ENCODE data around the gene MIS18A. TPM values are rescaled to one million over a fixed set of nuclear protein-coding genes. Genes with fewer than 3 reads are reported as not detected.
"Not testable (repeated sequence)": the region's sequence is repeated elsewhere in the genome, so short reads cannot be mapped to it uniquely, and the experiment has no call there.

The MIS18A gene
- total and polyA plus RNA-seq, 10 of the 15 experiments (the other 5 are each of a cell fraction or from before 2014, with no cell fraction given) = 6.5 to 48.9 (median 24.8) TPM

DNA sequence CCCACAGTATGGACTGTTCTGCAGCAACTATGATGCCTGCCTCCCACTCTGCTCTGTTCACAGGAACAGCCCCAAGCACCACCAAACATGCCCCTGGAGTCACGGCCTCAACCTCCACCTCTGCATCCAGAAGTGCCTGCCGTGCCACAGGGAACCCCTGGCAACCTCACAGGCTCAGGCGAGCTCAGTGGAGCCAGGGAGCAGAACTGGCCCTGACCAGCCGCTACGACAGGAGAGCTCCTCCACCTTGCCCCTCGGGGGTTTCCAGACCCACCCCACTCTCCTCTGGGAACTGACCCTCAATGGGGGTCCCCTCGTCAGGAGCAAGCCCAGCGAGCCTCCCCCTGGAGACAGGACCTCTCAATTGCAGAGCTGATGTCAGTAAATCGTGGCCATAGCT lies 32.8 kb upstream of the MIS18A start:
- ATAC-seq = no peak

GRCh38 chr21:32310976-32311375 lies 32.1 kb upstream of the MIS18A start:
- H3K4me2 ChIP-seq (ENCODE audit: control insufficient read depth, insufficient read depth); CTCF ChIA-PET; DNase-seq (ENCODE audit: low read depth, low spot score); H3K4me1 ChIP-seq (ENCODE audit: control insufficient read depth, insufficient read depth, low read length); RAD21 ChIA-PET (ENCODE audit: unreplicated experiment); in situ Hi-C loops (cut with MboI); H3K27ac ChIP-seq (ENCODE audit: control insufficient read depth, insufficient read depth); FAIRE-seq; POLR2A ChIA-PET; H3K4me3 ChIP-seq; SMC1A ChIA-PET (ENCODE audit: uncharacterized antibody, unreplicated experiment); ATAC-seq; H3K9ac ChIP-seq (ENCODE audit: control insufficient read depth, insufficient read depth, low read length); H2AFZ ChIP-seq (ENCODE audit: control insufficient read depth, low read depth, low read length); H3K79me2 ChIP-seq (ENCODE audit: control insufficient read depth, insufficient read depth, low read length); BruUV-seq (replicated peaks); H3K27me3 ChIP-seq (replicated peaks in 1 of 2; ENCODE audit: control insufficient read depth in 2 of 2, insufficient read depth in 2 of 2, low read length in 1 of 2); H3K9me3 ChIP-seq (replicated peaks; ENCODE audit: control insufficient read depth, insufficient read depth, low read length); H4K20me1 ChIP-seq (ENCODE audit: control insufficient read depth, insufficient read depth); intact Hi-C loops (cut with micrococcal nuclease; ENCODE audit: unreplicated experiment): not testable (repeated sequence)
- H3K36me3 ChIP-seq (ENCODE audit: control insufficient read depth in 2 of 2, insufficient read depth in 2 of 2, low read length in 1 of 2) = peaks cover 10 to 19% of the 10 kb centered on the region in 2 experiments; a peak in 3 of 4 replicates
- 86% methylated on average over 9 of the region's 9 CpGs for WGBS (ENCODE audit: insufficient coverage, insufficient replicate concordance, low lambda C conversion rate, missing lambda C conversion rate)

More for the DNA sequence above, 32.8 kb upstream of the MIS18A start:
- POLR2A ChIA-PET = no interaction called here
- Histone ChIP-seq H4K20me1 (ENCODE audit: control insufficient read depth, insufficient read depth) (no peaks in the 10 kb centered on the region), H3K4me1 (ENCODE audit: control insufficient read depth, insufficient read depth, low read length) (no peaks in the 10 kb centered on the region), H3K9ac (ENCODE audit: control insufficient read depth, insufficient read depth, low read length) (no peak overlapping the region), H3K4me3 (no peak overlapping the region), H3K27me3 (replicated peaks in 1 of 2; ENCODE audit: control insufficient read depth in 2 of 2, insufficient read depth in 2 of 2, low read length in 1 of 2) (no peaks in the 10 kb centered on the region), H3K4me2 (ENCODE audit: control insufficient read depth, insufficient read depth) (no peak overlapping the region), H2AFZ (ENCODE audit: control insufficient read depth, low read depth, low read length) (no peak overlapping the region), H3K36me3 (ENCODE audit: control insufficient read depth in 2 of 2, insufficient read depth in 2 of 2, low read length in 1 of 2) (peaks cover 15 to 17% of the 10 kb centered on the region in 2 experiments; a peak in 3 of 4 replicates), H3K9me3 (replicated peaks; ENCODE audit: control insufficient read depth, insufficient read depth, low read length) (no peaks in the 10 kb centered on the region), H3K27ac (ENCODE audit: control insufficient read depth, insufficient read depth) (no peak overlapping the region), H3K79me2 (ENCODE audit: control insufficient read depth, insufficient read depth, low read length) (no peaks in the 10 kb centered on the region)
- TF ChIP-seq MXI1 (IDR thresholded peaks at IDR 0.05; ENCODE audit: low read depth, low read length) (no peak), ETV6 (conservative IDR thresholded peaks at IDR 0.05 in 1 of 2, IDR thresholded peaks at IDR 0.05 in 1 of 2; ENCODE audit: borderline replicate concordance in 1 of 2, low read depth in 1 of 2) (no peak), ZSCAN29 (IDR thresholded peaks at IDR 0.05) (no peak), NFXL1 (IDR thresholded peaks at IDR 0.05; ENCODE audit: borderline replicate concordance) (no peak), MLLT1 (IDR thresholded peaks at IDR 0.05) (no peak), POLR2A (IDR thresholded peaks at IDR 0.05; ENCODE audit: low read depth, low read length) (0 out of 2 replicates have a peak, but pooled peaks have one; percentile 27)
- CTCF ChIA-PET = no interaction called here
- SMC1A ChIA-PET (ENCODE audit: uncharacterized antibody, unreplicated experiment) = no interaction called here
- intact Hi-C loops (cut with micrococcal nuclease; ENCODE audit: unreplicated experiment) = no loop called here
- 92% methylated on average over 9 of the region's 9 CpGs for WGBS (ENCODE audit: insufficient coverage, insufficient replicate concordance, low lambda C conversion rate, missing lambda C conversion rate)
- in situ Hi-C loops (cut with MboI) = no loop called here
- DNase-seq (ENCODE audit: low read depth, low spot score) (no peak), FAIRE-seq (no peak)
- no TSS peak for BruUV-seq (replicated peaks)
- RAD21 ChIA-PET (ENCODE audit: unreplicated experiment) = no interaction called here
